ENCODE measurements around the gene ZNF366.

DNA sequence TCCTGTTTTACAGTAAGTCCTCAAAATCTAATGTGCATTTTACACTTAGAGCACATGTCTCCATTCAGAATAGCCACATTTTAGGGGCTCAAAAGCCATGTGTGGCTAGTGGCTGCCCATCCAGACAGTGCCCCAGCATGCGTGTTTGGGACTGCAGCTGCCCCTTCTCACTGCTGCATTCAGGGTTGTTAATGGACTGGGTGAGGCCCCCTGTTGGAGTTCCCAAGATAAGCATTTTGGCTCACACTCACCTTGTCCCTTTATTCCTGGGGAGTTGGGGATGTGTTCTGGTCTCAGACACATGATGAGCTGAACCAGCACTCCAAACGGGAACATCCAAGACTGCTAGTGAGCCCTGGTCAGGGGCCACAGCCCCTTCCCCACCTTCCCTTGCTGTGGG lies 22.2 kb upstream of the ZNF366 start:
- no peak for TF ChIP-seq POLR2A (IDR thresholded peaks at IDR 0.05)
- no peak for TF ChIP-seq CTCF (IDR thresholded peaks at IDR 0.05)

Measured in right lobe of liver (tissue), 4 donors.